Activated CD4-positive, alpha-beta T cell treated with anti-CD3 and anti-CD28 coated beads, Interleukin-10, Interleukin-2, amounts not matched to agents 100 ng/mL and 50 ng/mL, durations not matched to agents 16 hours and 8 hours (primary cell): ENCODE results near the gene PPP1R3F.

Source experiments
- DNase-seq: peaks from one replicate; pipeline ENCODE4 v3.0.0-alpha.2; 2020

Gene PPP1R3F

GRCh38 chrX:49249616-49250015 is 20.0 kb upstream of the PPP1R3F start:
- DNase-seq, result no peak

GRCh38 chrX:49250066-49250465 is 19.5 kb upstream of the PPP1R3F start:
- DNase-seq, result no peak

- no peak for DNase-seq
Observed at GRCh38 chrX:49250578-49250977, 19.0 kb upstream of the PPP1R3F start.

- DNase-seq, result no peak
Observed at GRCh38 chrX:49251325-49251724, 18.3 kb upstream of the PPP1R3F start.

DNA sequence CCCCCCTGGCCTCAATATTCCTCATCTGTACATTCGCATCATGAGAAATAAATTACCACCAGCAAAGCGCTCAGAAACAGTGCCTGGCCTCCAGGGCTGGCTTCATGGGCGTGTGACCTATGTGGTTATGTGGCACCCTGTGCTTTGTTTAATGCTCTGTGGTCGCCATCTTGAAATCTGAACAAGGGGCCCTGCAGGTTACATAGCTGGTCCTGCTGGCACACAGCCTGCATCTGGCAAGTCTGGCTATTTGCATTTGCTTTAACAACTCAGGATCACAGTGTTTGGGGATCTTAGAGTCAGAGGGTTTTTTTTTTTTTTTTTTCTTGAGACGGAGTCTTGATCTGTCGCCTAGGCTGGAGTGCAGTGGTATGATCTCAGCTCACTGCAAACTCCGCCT is 15.0 kb upstream of the PPP1R3F start:
- DNase-seq, result no peak

- no peak for DNase-seq
Observed at GRCh38 chrX:49256268-49256995, 13.2 kb upstream of the PPP1R3F start.

- DNase-seq, result no peak
Observed at GRCh38 chrX:49257074-49257790, 12.4 kb upstream of the PPP1R3F start.

- DNase-seq, result no peak
Observed at GRCh38 chrX:49257846-49258748, 11.5 kb upstream of the PPP1R3F start.

DNA sequence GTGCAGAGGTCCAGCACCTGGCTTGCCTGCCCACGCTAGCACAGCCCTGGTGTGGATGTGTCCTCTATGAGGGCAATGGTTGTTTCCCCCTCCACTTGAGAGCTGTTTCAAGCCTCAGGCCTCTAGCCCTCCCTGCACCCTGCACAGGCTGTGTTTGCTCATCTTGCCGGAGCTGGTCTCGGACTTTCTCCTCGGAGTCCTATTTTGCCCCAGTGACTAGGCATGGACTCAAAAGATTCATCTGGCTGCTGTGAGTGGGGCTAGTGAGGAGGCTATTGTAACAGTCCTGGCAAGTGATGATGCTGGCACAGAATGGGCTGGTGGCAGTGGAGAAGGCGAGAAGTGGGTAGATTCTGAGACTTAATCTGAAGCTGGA is 10.9 kb upstream of the PPP1R3F start:
- no peak for DNase-seq

DNA sequence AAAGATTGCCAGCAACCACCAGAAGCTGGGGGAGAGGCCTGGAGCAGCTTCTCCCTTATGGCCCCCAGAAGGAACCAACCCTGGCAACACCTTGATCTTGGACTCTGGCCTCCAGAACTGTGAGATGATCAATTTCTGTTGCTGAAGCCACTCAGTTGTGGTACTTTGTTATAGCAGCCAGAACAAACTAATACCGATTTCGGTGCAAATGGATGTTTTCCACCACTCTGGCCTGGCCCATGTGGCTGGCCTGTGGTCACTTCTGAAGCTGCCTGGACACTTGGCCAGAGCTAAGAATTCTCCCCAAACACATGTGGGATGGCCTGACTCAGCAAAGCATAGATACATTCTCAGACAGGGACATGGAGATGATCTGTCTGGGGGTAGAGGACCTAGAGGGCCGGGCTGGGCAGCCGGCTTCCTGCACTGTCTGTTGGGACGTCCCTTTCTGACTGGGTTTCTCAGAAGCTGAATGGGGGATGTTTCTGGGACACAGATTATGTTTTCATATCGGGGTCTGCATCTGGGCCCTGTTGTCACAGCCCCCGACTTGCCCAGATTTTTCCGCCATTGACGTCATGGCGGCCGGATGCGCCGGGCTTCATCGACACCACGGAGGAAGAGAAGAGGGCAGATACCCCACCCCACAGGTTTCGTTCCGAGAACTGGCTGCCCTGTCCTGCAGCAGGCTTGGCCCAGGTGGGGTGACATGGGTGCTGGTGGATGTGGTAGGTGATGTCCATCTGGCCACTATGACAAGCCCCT is 9.2 kb upstream of the PPP1R3F start:
- no peak for DNase-seq

GRCh38 chrX:49262603-49263002 is 7.0 kb upstream of the PPP1R3F start:
- DNase-seq, result no peak

- no peak for DNase-seq
Observed at GRCh38 chrX:49263631-49264030, 6.0 kb upstream of the PPP1R3F start.

DNA sequence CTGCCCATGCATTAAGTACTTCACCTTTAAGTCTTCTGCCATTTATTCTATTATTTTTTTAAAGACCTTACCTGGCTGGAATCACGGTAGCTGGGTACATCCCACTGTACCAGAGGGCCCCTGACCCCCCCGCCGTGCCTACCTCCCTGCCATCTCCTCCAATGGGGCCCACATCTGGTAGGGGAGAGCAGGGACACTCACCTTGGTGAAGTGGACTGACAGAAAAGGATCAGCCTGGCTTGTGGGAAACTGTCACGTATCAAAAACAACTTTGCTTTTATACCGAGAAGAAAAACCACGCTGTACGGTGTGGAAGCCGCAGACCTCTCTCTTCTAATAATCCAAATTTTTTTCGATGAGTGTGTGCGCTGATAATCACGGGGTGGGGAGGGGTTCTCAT is 5.1 kb upstream of the PPP1R3F start, which contains the start of gene FOXP3:
FOXP3 (minus strand) TSS at position 251 of the 400 bp plus-strand sequence. CDS start 6,205 bp downstream, outside the sequence.
- DNase-seq, result no peak

DNA sequence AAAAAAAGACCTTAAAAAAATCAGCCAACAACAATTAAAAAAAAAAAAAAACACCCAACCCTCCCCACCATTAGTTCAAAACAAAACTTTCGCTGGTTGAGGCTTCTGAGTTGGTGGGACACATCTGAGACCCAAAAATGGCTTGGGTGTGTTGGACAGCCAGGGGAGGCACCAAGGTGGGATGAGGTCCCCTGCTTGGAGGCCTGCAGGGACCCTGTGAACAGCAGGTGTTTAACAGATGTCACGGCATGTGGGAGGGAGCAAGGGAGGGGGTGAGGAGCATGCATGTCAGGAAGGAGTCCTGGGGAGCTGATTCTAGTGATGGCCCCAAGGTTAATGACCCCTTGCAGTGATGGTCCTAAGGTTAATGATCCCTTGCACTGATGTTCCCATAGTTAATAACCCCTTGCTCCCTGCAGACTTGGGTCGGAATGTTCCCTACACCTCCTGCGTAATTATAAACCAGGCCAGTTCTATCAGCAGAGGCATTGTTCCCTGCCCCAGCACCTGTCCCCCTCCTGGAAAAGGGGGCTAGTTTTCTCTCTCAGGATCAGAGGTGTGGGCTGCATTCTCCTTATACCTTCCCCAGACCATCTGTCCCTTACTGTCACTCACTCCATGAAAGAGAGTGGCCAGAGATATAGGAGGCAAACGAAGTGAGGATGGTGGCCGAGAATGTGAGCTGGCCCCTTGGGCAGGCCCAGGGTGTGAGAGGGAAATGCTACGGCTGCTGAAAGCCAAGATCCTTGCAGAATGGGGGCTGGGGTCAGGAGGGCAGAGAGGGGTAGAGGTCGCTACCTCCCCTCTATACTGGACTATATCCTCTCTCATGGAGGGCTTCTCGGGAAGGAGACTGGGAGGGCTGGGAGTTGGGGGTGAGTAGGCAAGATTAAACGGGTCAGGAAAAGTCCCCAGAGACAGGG is 2.8 kb upstream of the PPP1R3F start:
- DNase-seq, result no peak

GRCh38 chrX:49268702-49269009 is 937 bp upstream of the PPP1R3F start:
- no peak for DNase-seq

DNA sequence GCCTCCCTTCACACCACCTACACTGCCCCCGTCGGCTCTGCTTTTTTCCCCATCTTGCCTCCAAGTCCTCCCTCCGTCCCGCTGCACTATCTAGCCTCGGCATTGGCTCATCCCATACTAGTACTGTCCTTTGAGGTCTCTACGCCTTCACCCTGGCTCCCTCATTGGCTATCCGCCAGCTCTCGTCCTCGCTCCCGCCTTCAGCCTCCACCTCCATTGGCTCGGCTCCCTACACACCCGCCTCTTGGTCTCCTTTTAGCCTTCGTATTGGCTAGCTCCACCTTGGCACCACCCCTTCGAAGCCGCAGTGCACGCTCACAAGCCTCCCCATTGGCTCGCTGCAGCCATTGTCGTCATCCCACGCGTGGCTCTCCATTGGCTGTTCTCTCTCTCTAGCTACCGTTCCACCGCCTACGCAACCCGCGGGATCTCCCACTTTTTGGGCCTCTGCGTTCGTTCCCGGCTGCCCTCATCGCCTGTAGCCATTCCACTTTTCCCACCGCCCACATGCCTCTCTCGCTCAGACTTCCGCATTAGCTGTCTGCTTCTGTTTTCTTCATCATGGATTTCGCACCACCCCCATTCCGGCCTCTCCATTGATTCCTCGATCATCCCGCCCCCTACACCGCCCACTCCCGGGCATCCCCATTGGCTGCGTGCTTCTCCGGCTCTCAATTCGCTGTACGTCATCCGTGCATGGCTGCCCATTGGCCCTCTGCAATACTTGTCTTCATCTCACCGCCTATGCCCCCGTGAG is 405 bp upstream of the PPP1R3F start:
- peak; percentile 96 for DNase-seq

DNA sequence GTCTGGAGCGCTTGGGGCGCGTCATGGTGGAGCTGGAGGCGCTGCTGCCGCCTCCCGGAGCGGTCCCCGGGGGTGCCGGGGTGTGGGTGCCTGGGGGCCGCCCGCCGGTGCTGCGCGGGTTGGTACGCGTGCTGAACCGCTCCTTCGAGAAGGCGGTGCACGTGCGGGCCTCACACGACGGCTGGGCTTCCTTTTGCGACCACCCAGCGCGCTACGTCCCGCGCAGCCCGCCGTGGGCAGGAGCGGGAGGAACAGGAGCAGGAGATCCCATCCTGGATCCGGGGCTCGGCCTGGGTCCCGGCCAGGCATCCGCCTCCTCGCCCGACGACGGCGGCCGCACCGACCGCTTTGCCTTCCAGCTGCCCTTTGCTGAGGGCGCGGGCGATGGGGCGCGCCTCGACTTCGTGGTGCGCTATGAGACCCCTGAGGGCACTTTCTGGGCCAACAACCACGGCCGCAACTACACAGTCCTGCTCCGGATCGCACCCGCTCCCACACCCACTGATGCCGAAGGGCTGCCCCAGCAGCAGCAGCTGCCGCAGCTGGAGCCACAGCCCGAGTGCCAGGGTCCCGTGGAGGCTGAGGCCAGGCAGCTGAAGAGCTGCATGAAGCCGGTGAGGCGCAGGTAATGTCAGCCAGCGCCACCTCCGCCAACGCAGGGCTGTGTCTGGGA is 792 bp downstream of the PPP1R3F start:
- DNase-seq, result no peak

GRCh38 chrX:49271341-49271740 is 1.7 kb downstream of the PPP1R3F start:
- no peak for DNase-seq

DNA sequence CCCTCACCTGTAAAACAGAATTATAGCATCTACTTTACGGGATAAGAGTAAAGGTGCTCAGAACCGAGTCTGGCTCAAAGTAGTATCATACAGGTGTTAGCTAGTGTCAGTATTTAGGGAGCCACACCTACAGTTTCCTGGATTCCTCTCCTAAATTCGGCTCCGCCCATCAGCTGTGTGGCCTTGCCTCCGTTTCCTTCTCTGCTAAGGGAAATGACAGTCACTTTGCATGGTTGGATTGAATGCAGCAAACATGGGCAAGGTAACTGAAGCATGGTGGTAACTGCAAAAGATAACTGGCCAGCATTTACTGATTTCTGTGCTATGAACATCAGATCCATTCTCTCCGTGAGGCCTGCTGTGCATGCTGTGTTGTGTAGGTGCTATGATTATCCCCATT is 2.8 kb downstream of the PPP1R3F start:
- DNase-seq, result peak; percentile 42

GRCh38 chrX:49273181-49273727 is 3.7 kb downstream of the PPP1R3F start:
- DNase-seq, result peak; percentile 76
